K562 (cell line): ENCODE data around the gene JMY. TPM values are rescaled to one million over a fixed set of nuclear protein-coding genes. Genes with fewer than 3 reads are reported as not detected.

Experiments
- ATAC-seq: fragments of 200-7000 bp; cut with Tn5 transposase; 3 replicates; pipeline ENCODE4 v1.9.1; 2020; ENCODE audit warnings: moderate library complexity
- BruUV-seq: library from RNA; stranded (reverse); fragments of 400-500 nt; replicated peaks from 2 replicates; lab custom pipeline; 2021; lab: Mats Ljungman, UMichigan
- CTCF ChIA-PET: fragments of 300-600 bp; formaldehyde crosslinking; extraction: SDS; loops from one replicate; lab custom pipeline; 2021; ENCODE audit warnings: low intra/inter-chr PET ratio; lab: Yijun Ruan, JAX
- POLR2A ChIA-PET: fragments of 300-600, 350-650 bp; sonication (Branson Sonifier 250); formaldehyde crosslinking; extraction: SDS; loops from one replicate; lab custom pipeline; 2021; ENCODE audit warnings: antibody characterized with exemption, inconsistent platforms; lab: Yijun Ruan, JAX
- DNase-seq, 4 experiments: peaks; one replicate each; pipeline versions ENCODE4 v3.0.0 to v3.0.0-alpha.2; 2011 to 2018; ENCODE audit warnings: low spot score in 3 of 4, mixed read lengths in 3 of 4; ENCODE audit errors: extremely low read depth in 1 of 4
- FAIRE-seq: peaks from 2 replicates; lab custom pipeline; 2011; peaks lifted over from hg19 to GRCh38; lab: Jason Lieb, UNC
- H2AFZ ChIP-seq: 2 replicates; pipeline ENCODE4 v1.6.0; 2011; ENCODE audit warnings: low read depth, low read length, control low read depth, inconsistent platforms
- H3K27ac ChIP-seq: fragments of 200-600 bp; 3 replicates; pipeline ENCODE4 v1.8.0; 2011; ENCODE audit warnings: low read depth, mild to moderate bottlenecking, control low read depth, inconsistent platforms, low read length, moderate library complexity, mixed read lengths; ENCODE audit errors: extremely low read depth
- H3K27me3 ChIP-seq, 2 experiments: fragments of 300-600 bp in 1 of 2; 2 replicates in 1 of 2; 3 replicates in 1 of 2; pipeline versions ENCODE4 v1.6.0 to v1.8.0; 2011; ENCODE audit warnings: inconsistent platforms in 2 of 2, low read length in 2 of 2, mild to moderate bottlenecking in 1 of 2, mixed read lengths in 1 of 2, moderate library complexity in 1 of 2; ENCODE audit not compliant: control insufficient read depth in 2 of 2, insufficient read depth in 2 of 2
- H3K36me3 ChIP-seq: fragments of 300-600 bp; 3 replicates; pipeline ENCODE4 v1.8.0; 2011; ENCODE audit warnings: mild to moderate bottlenecking, low read length, inconsistent platforms; ENCODE audit not compliant: control insufficient read depth, insufficient read depth
- H3K4me1 ChIP-seq, 2 experiments: fragments of 200-600 bp in 1 of 2; replicated peaks in 1 of 2; 2 replicates in 1 of 2; 3 replicates in 1 of 2; pipeline versions ENCODE4 v1.5.1 to v1.8.0; 2011; ENCODE audit warnings: inconsistent platforms in 2 of 2, low read length in 2 of 2, mild to moderate bottlenecking in 1 of 2, mixed read lengths in 1 of 2, moderate library complexity in 1 of 2; ENCODE audit not compliant: control insufficient read depth in 2 of 2, insufficient read depth in 2 of 2
- H3K4me2 ChIP-seq: 2 replicates; pipeline ENCODE4 v1.6.1; 2011; ENCODE audit warnings: low read length, control low read depth, inconsistent platforms, mixed read lengths; ENCODE audit not compliant: insufficient read depth
- H3K4me3 ChIP-seq: fragments of 200-600 bp; sonication (generic), shearing (Covaris generic); 2 replicates; pipeline ENCODE4 v1.5.1; 2016; ENCODE audit warnings: control low read depth, inconsistent platforms
- H3K79me2 ChIP-seq: fragments of 200-600 bp; 3 replicates; pipeline ENCODE4 v1.8.0; 2011; ENCODE audit warnings: low read length, inconsistent platforms; ENCODE audit not compliant: control insufficient read depth, insufficient read depth
- H3K9ac ChIP-seq, 2 experiments: 2 replicates each; pipeline versions ENCODE4 v1.6.0 to v1.6.1; 2011; ENCODE audit warnings: low read depth in 2 of 2, low read length in 2 of 2, control low read depth in 1 of 2, inconsistent platforms in 1 of 2, mild to moderate bottlenecking in 1 of 2, mixed read lengths in 1 of 2; ENCODE audit not compliant: insufficient read depth in 1 of 2
- H3K9me1 ChIP-seq: one replicate; pipeline ENCODE4 v1.6.0; 2011; ENCODE audit warnings: inconsistent platforms, mild to moderate bottlenecking, low read length, moderate library complexity; ENCODE audit not compliant: control insufficient read depth, insufficient read depth
- H3K9me3 ChIP-seq: replicated peaks from 2 replicates; pipeline ENCODE4 v1.5.1; 2011; ENCODE audit warnings: low read depth, low read length, inconsistent platforms; ENCODE audit not compliant: control insufficient read depth, insufficient read depth
- H4K20me1 ChIP-seq: replicated peaks from 2 replicates; pipeline ENCODE4 v1.6.1; 2011; ENCODE audit warnings: low read length, inconsistent platforms, mixed read lengths; ENCODE audit not compliant: control insufficient read depth, insufficient read depth
- HBP1 ChIP-seq: fragments of 450-650 bp; formaldehyde crosslinking; IDR thresholded peaks from 2 replicates; pipeline ENCODE4 v1.4.0; 2022; ENCODE audit warnings: missing genetic modification characterization
- HDGF ChIP-seq: fragments of 450-650 bp; IDR thresholded peaks from 2 replicates; pipeline ENCODE4 v1.6.1; 2016
- MCM7 ChIP-seq, 2 experiments: fragments of 450-650 bp; IDR thresholded peaks; 2 replicates each; pipeline ENCODE4 v1.6.1; 2016 to 2018
- RBM17 ChIP-seq: fragments of 200-400 bp; formaldehyde crosslinking; IDR thresholded peaks from 2 replicates; pipeline ENCODE4 v1.6.1; 2017; ENCODE audit warnings: low read depth, mild to moderate bottlenecking, low read length, borderline replicate concordance
- SETDB1 ChIP-seq: IDR thresholded peaks from one replicate; pipeline ENCODE4 v1.6.1; 2012; ENCODE audit warnings: low read length, control low read depth, inconsistent platforms
- SMC3 ChIP-seq: conservative IDR thresholded peaks from 2 replicates; pipeline ENCODE4 v1.6.1; 2011; ENCODE audit warnings: low read depth, low read length, improper control_type of control experiment; ENCODE audit not compliant: insufficient read depth
- SPI1 ChIP-seq: IDR thresholded peaks from 2 replicates; pipeline ENCODE4 v1.6.1; 2011; ENCODE audit warnings: low read depth, low read length, control low read depth, borderline replicate concordance
- TSHZ1 ChIP-seq: fragments of 250-450 bp; sonication (Bioruptor Pico); IDR thresholded peaks from 2 replicates; pipeline ENCODE4 v1.4.0; 2020; ENCODE audit warnings: mild to moderate bottlenecking, moderate library complexity
- WGBS: fragments of 100-300 bp; shearing (Covaris generic); methylation state at CpG from one replicate; pipeline ENCODE4 v1.1.6; 2016; ENCODE audit warnings: low coverage, mixed read lengths; ENCODE audit not compliant: insufficient coverage; ENCODE audit errors: missing lambda C conversion rate; 5-methylcytosine and 5-hydroxymethylcytosine counted together
- in situ Hi-C: fragments of 300-500 bp; cut with MboI; formaldehyde crosslinking; loops from 4 replicates; pipeline ENCODE4 v1.15.0; 2018; ENCODE audit warnings: inconsistent platforms, mixed read lengths
- intact Hi-C: fragments of 100-400 bp; cut with micrococcal nuclease; formaldehyde crosslinking; loops from 2 replicates; pipeline ENCODE4 v1.14.2; 2022
- polyA plus RNA-seq, 8 experiments: library from polyadenylated mRNA; depleted of rRNA in 4 of 8; stranded (reverse) in 5 of 8; unstranded in 3 of 8; fragments of >200 nt; fragmentation: Nextera tagmentation in 2 of 8; fragmentation: Illumina TruSeq in 1 of 8; extraction: Ambion mirVana in 2 of 8; extraction: Trizol in 1 of 8; gene quantifications; 2 replicates each; pipeline versions ENCODE4 v1.2.1 to v1.2.3, GENCODE V29; 2011 to 2014; ENCODE audit warnings: inconsistent platforms in 1 of 8, missing spikeins in 1 of 8
- total RNA-seq, 7 experiments: library from RNA; depleted of rRNA in 6 of 7; stranded (reverse); fragments of >200 nt in 6 of 7; fragmentation: Illumina TruSeq in 2 of 7; extraction: Trizol in 2 of 7; gene quantifications; 2 replicates each; pipeline versions ENCODE4 v1.2.1 to v1.2.3, GENCODE V29; 2011 to 2021; ENCODE audit warnings: low replicate concordance in 1 of 7

Gene JMY
- total and polyA plus RNA-seq, 9 of the 15 experiments (the other 6 are each of a cell fraction or from before 2014, with no cell fraction given), result 1.1 to 5.5 (median 3.7) TPM

- Histone ChIP-seq H2AFZ (no peak overlapping the region), H3K27me3 (no peaks in the 10 kb centered on the region), H3K9me3 (no peaks in the 10 kb centered on the region), H3K4me3 (no peak overlapping the region), H3K4me1 (peaks cover 6 to 10% of the 10 kb centered on the region in 2 experiments; a peak in 3 of 5 replicates), H3K36me3 (no peaks in the 10 kb centered on the region), H3K27ac (no peak overlapping the region), H3K9me1 (no peaks in the 10 kb centered on the region), H4K20me1 (peaks cover 14% of the 10 kb centered on the region; the same call in 1 of the 2 replicates), H3K4me2 (no peak overlapping the region), H3K79me2 (peaks cover 8% of the 10 kb centered on the region), H3K9ac (no peak overlapping the region)
- DNase-seq (no peak), FAIRE-seq (no peak), ATAC-seq (no peak)
- no TSS peak for BruUV-seq
- 46% methylated on average over 6 of the region's 6 CpGs for WGBS
- intact Hi-C loops, result no loop called here
- TF ChIP-seq HDGF (no peak), SMC3 (no peak), RBM17 (no peak), MCM7 (IDR thresholded peaks at IDR 0.05) (no peak), HBP1 (CRISPR knock-in tag) (no peak), SPI1 (no peak), SETDB1 (no peak), TSHZ1 (CRISPR knock-in tag) (no peak)
- POLR2A ChIA-PET, result interaction anchor here (0.7 to 1.7 kb wide), 3 partner anchors 9 to 18 kb away, joined by 4 to 11 read pairs (median 6); no protein-coding TSS in a partner anchor
- CTCF ChIA-PET, result no interaction called here
- in situ Hi-C loops, result no loop called here
Measured at GRCh38 chr5:79259383-79259782, 23.5 kb downstream of the JMY start.
